Kidney (tissue), 14 donors: ENCODE measurements around the gene C2orf92. TPM values are rescaled to one million over a fixed set of nuclear protein-coding genes. Genes with fewer than 3 reads are reported as not detected.

ENCODE experiments used
- DNase-seq, 5 donors: peaks; one replicate each; pipeline ENCODE4 v3.0.0-alpha.2; 2013 to 2020
- FAIRE-seq: peaks from 2 replicates; lab custom pipeline; 2012; peaks lifted over from hg19 to GRCh38; lab: Jason Lieb, UNC
- H3K27ac ChIP-seq, 2 donors: one replicate each; pipeline ENCODE4 v1.7.0; 2013; ENCODE audit warnings: low read depth in 2 of 2, low read length in 2 of 2, inconsistent platforms in 1 of 2
- H3K27me3 ChIP-seq: one replicate; pipeline ENCODE4 v1.7.1; 2013; ENCODE audit warnings: low read length, inconsistent platforms; ENCODE audit not compliant: control insufficient read depth, insufficient read depth
- H3K36me3 ChIP-seq, 3 donors: one replicate each; pipeline versions ENCODE4 v1.7.0 to v1.7.1; 2013; ENCODE audit warnings: low read length in 3 of 3, control low read depth in 1 of 3, inconsistent platforms in 1 of 3; ENCODE audit not compliant: insufficient read depth in 3 of 3, control insufficient read depth in 2 of 3
- H3K4me1 ChIP-seq, 3 donors: one replicate each; pipeline versions ENCODE4 v1.7.0 to v1.7.1; 2013; ENCODE audit warnings: low read length in 3 of 3, inconsistent platforms in 1 of 3, low read depth in 1 of 3; ENCODE audit not compliant: control insufficient read depth in 2 of 3, insufficient read depth in 2 of 3
- H3K4me3 ChIP-seq, 3 donors: one replicate each; pipeline versions ENCODE4 v1.7.0 to v1.8.1; 2013; ENCODE audit warnings: low read length in 3 of 3, control low read depth in 1 of 3, inconsistent platforms in 1 of 3
- H3K9ac ChIP-seq, 3 donors: one replicate each; pipeline versions ENCODE4 v1.7.0 to v1.7.1; 2013; ENCODE audit warnings: low read length in 3 of 3, control low read depth in 1 of 3, inconsistent platforms in 1 of 3
- H3K9me3 ChIP-seq, 3 donors: one replicate each; pipeline versions ENCODE4 v1.7.0 to v1.7.1; 2013; ENCODE audit warnings: low read length in 3 of 3, control low read depth in 1 of 3, inconsistent platforms in 1 of 3; ENCODE audit not compliant: control insufficient read depth in 2 of 3, insufficient read depth in 1 of 3
- intact Hi-C: fragments of 100-400 bp; cut with DNase I; formaldehyde crosslinking; loops from one replicate; pipeline ENCODE4 v1.11.1; 2022
- polyA plus RNA-seq: library from polyadenylated mRNA; stranded (reverse); fragments of 350-450 nt; fragmentation: Illumina TruSeq; extraction: RNeasy Lipid Tissue Mini Kit (QIAGEN cat#74804); gene quantifications from one replicate; pipeline ENCODE4 v1.2.3, GENCODE V29; 2014; ENCODE audit warnings: low read depth, low replicate concordance; ENCODE audit not compliant: insufficient read depth
- total RNA-seq: library from RNA; stranded (reverse); fragmentation: NEBNext Ultra II Directional; extraction: Animal tissue kit (Norgen Biotek cat#: 25700); gene quantifications from one replicate; pipeline ENCODE4 v1.2.1, GENCODE V29; 2021
- TF ChIP-seq, protein P1 (sequence below): IDR thresholded peaks from 3 replicates; pipeline ENCODE4 v1.5.1; 2012; ENCODE audit warnings: mild to moderate bottlenecking, moderate library complexity, borderline replicate concordance; ENCODE audit not compliant: insufficient read depth; ENCODE audit errors: extremely low read depth
- donor health status: control.
- donor health status: control.
- donor health status: control.
- donor health status: control.
- donor health status: control.
- donor health status: DM: yes; HTN: yes; CAD: no.
- donor health status: Normal renal cell carcinoma (clear cell type).

The C2orf92 gene
- total and polyA plus RNA-seq, 2 donors from 2014 or later: 3.3 to 7.3 TPM

DNA sequence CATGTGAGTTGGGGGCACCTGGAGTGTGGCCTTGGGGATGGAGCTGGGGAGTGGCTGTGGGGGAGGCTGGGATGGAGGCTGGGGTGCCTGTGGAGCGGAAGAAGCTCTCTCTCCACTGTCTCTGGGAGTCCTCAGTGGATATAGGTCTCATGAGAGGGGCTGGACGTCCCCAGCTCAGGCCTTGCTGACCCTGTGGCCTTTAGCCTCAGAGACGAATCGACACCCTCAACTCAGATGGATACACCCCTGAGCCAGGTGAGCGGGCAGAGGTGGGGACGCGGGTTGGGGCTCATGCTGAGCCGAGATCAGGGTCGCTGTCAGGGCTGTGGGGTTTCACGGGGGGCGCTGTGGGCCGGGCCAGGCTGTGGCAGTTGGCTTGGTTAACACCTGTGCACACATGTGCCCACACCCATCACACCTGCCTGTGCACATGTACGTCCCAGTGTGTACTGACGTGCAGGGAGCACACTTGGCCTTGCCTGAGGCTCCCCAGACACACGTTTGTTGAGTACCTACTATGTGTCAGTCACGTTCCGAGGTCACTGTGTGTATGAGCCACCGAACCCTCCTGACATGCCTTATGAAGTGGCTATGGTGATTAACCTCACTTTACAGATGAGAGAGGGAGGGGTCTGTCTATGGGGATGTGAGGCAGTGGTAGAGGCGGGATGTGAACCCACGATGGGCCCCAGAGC, 64.0 kb downstream of the C2orf92 start:
- no peak overlapping the region for H3K27ac ChIP-seq
- H3K9me3 ChIP-seq: peaks cover 0 to 6% (median 5%) of the 10 kb centered on the region in 3 donors
- H3K36me3 ChIP-seq: no peaks in the 10 kb centered on the region
- no peaks in the 10 kb centered on the region for H3K27me3 ChIP-seq
- peak in 1 of 5 donors; percentile 51 for DNase-seq
- TF ChIP-seq, protein P1, sequence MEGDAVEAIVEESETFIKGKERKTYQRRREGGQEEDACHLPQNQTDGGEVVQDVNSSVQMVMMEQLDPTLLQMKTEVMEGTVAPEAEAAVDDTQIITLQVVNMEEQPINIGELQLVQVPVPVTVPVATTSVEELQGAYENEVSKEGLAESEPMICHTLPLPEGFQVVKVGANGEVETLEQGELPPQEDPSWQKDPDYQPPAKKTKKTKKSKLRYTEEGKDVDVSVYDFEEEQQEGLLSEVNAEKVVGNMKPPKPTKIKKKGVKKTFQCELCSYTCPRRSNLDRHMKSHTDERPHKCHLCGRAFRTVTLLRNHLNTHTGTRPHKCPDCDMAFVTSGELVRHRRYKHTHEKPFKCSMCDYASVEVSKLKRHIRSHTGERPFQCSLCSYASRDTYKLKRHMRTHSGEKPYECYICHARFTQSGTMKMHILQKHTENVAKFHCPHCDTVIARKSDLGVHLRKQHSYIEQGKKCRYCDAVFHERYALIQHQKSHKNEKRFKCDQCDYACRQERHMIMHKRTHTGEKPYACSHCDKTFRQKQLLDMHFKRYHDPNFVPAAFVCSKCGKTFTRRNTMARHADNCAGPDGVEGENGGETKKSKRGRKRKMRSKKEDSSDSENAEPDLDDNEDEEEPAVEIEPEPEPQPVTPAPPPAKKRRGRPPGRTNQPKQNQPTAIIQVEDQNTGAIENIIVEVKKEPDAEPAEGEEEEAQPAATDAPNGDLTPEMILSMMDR: no peak
- intact Hi-C loops: no loop called here
- FAIRE-seq: no peak
- no peaks in the 10 kb centered on the region for H3K4me1 ChIP-seq
- H3K4me3 ChIP-seq: no peak overlapping the region
- no peak overlapping the region for H3K9ac ChIP-seq

DNA sequence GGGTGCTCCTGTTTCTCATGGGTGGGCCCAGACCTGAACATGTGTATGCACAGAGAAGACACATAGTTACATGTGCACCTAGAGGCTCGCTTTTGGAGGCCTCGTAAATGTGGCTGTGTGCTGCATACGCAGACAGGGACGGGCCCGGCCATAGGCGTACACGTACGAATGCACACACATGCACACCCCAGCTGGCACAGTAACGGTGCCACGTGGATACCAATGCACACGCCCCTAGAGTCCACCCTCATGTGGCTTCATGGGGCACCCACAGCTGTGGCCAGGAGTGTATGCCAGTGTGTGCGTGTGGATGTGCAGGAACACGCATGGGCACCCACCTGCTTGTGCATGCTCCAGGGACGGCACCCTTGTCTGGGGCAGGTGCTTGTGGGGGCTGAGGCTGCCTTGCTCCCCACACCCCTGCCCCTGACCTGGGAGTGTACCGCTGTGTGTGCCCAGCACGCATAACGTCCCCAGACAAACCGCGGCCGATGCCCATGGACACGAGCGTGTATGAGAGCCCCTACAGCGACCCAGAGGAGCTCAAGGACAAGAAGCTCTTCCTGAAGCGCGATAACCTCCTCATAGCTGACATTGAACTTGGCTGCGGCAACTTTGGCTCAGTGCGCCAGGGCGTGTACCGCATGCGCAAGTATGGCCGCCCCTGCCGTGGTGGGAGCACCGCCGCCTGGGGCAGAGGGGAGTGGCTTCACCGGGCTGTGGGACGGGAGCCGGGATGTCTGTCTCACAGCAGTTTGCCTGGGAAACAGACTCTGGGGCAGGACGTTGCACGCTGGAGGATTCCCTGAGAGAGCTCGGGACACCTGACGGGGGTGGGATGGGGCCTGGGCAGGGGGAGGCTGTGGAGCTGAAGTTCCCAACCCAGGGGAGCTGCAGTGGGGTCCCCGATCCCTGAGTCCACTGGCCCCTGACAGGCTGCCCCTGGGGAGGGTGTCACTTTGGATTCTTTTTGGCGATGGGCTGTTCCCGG, 64.8 kb downstream of the C2orf92 start:
- Histone ChIP-seq H3K9me3 (peaks cover 0 to 6% (median 5%) of the 10 kb centered on the region in 3 donors), H3K9ac (no peak overlapping the region), H3K36me3 (no peaks in the 10 kb centered on the region), H3K4me3 (no peak overlapping the region), H3K27ac (no peak overlapping the region), H3K4me1 (no peaks in the 10 kb centered on the region), H3K27me3 (no peaks in the 10 kb centered on the region)
- TF ChIP-seq, protein P1: no peak
- no peak for FAIRE-seq
- peak in 1 of 5 donors; percentile 68 for DNase-seq
- intact Hi-C loops: no loop called here

DNA sequence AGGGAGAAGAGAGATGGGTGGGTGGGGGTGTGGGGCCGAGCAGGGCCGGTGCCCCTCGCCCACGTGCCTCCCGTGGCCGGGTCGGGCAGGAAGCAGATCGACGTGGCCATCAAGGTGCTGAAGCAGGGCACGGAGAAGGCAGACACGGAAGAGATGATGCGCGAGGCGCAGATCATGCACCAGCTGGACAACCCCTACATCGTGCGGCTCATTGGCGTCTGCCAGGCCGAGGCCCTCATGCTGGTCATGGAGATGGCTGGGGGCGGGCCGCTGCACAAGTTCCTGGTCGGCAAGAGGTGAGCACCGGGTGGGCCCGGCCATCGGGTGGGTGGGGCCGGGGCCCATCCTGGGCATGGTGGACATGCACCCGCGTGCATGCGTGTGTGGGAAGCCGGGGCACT, 65.6 kb downstream of the C2orf92 start:
- FAIRE-seq: no peak
- peaks cover 0 to 5% (median 3%) of the 10 kb centered on the region in 3 donors for H3K9me3 ChIP-seq
- TF ChIP-seq, protein P1: no peak
- H3K9ac ChIP-seq: no peak overlapping the region
- H3K4me1 ChIP-seq: no peaks in the 10 kb centered on the region
- no peaks in the 10 kb centered on the region for H3K27me3 ChIP-seq
- no peaks in the 10 kb centered on the region for H3K36me3 ChIP-seq
- intact Hi-C loops: no loop called here
- H3K4me3 ChIP-seq: no peak overlapping the region
- no peak overlapping the region for H3K27ac ChIP-seq
- DNase-seq: peak in 1 of 5 donors; percentile 75
